ENCODE data around the gene DAP. TPM values are rescaled to one million over a fixed set of nuclear protein-coding genes. Genes with fewer than 3 reads are reported as not detected.
"Not testable (repeated sequence)": the region's sequence is repeated elsewhere in the genome, so short reads cannot be mapped to it uniquely, and the experiment has no call there.

DAP gene
- total RNA-seq, 2 experiments from 2014 or later = 47.8 to 50.2 TPM

DNA sequence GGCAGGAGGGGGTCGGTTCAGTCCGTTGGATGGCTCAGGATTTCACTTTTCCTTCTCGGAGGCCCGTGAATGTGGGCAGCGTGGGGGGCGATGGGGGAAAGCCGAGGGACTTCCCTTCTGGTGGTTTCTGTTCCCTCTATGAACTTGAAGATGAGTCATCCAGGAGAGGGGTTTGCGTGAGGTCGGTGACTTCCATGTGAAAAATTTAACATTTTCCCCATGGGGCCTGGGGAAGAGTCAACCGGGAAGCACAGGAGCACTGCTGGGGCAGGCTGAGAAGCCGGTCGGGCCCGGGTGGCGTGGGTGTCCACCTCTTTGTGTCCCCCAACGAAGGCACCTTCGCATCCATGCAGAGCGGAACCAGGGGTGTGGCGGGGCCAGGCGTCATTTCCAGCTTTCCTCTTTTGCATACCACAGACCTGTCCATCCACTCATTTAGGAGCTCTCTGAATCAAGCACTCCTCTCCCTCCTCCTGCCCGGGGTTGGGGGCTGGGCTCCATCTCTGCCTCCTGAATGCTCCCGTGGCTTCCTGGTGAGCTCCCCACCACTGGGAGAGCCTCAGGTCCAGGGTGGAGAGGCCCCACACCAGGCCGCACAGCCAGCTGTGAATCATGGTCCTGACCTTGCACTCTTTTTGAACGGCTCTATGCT is 128.8 kb downstream of the DAP start:
- POLR2A ChIA-PET = interaction anchor here (0.5 kb wide), 1 partner anchor 279 kb away, joined by 3 read pairs; the partner anchor contains the start of gene MARCHF6
- H3K4me3 Mint-ChIP-seq = peak overlapping the region; percentile 51
- no peak for ATAC-seq (ENCODE audit: low read depth)

DNA sequence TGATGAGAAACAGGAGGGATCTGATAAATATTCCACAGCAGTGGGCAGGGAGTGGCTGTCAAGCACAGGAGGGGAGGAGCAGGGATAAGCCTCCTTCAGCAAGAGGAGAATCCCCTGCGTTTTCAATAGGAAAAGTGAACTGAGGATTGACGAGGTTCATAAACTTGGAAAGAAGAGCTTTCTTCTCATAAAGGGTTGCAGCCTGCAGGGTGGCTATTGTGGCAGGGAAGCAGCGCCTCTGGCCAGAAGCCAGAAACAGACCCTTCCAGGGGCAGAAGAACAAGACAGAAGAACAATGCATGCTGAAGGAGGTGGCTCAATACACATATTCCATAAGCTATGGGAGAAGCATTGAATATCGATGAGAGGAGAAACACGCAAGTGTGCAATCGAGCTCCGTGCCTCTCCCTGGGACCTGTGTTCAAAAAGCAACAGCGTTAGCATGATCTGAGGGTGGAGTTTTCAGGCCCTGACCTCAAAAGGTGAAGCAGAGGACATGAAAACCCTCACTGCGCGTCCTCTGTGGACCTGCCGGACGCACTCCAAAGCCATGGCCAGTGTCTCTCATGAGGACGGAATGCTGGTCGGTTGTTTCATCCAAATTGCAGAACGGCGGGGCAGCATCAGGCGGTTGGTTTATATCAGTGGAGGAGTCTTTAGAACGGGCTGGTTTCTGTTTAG is 129.6 kb downstream of the DAP start:
- peak overlapping the region; percentile 51 for H3K4me3 Mint-ChIP-seq
- no peak for DNase-seq
- peaks cover 9% of the 10 kb centered on the region for H3K36me3 Mint-ChIP-seq
- peaks cover 71% of the 10 kb centered on the region for H3K4me1 Mint-ChIP-seq
- peak overlapping the region; percentile 14 for H3K27ac Mint-ChIP-seq
- no peaks in the 10 kb centered on the region for H3K27me3 Mint-ChIP-seq
- no peaks in the 10 kb centered on the region for H3K9me3 Mint-ChIP-seq
- no peak for ATAC-seq (ENCODE audit: low read depth)
- POLR2A ChIA-PET = no interaction called here

More for the DNA sequence above, 128.8 kb downstream of the DAP start:
- Mint-ChIP-seq H3K4me1 (peaks cover 68% of the 10 kb centered on the region), H3K27ac (peak overlapping the region; percentile 62), H3K27me3 (no peaks in the 10 kb centered on the region), H3K36me3 (peaks cover 9% of the 10 kb centered on the region), H3K9me3 (no peaks in the 10 kb centered on the region)
- no peak for DNase-seq

DNA sequence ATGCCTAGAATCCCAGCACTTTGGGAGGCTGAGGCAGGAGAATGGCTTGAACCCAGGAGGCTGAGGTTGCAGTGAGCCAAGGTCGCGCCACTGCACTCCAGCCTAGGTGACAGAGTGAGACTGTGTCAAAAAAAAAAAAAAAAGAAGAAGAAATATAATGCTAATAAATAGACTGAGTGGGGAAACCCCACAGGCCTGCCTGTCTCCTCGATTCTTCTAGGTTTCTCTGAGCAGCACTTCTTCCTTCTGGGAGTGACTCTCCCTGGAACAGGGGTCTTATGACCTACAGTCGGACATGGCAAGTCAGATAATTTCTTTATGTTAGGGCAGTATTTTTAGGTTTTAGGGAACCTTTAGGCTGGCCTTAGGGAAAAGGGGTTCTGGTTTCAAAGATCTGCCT is 130.3 kb downstream of the DAP start:
- H3K9me3 Mint-ChIP-seq; H3K27me3 Mint-ChIP-seq; DNase-seq; H3K36me3 Mint-ChIP-seq; H3K4me3 Mint-ChIP-seq; H3K27ac Mint-ChIP-seq; POLR2A ChIA-PET; ATAC-seq (ENCODE audit: low read depth): not testable (repeated sequence)
- H3K4me1 Mint-ChIP-seq = peaks cover 67% of the 10 kb centered on the region

- no peak overlapping the region for H3K27ac Mint-ChIP-seq
- no peaks in the 10 kb centered on the region for H3K9me3 Mint-ChIP-seq
- H3K4me1 Mint-ChIP-seq = peaks cover 61% of the 10 kb centered on the region
- ATAC-seq (ENCODE audit: low read depth) = no peak
- no peak for DNase-seq
- no peak overlapping the region for H3K4me3 Mint-ChIP-seq
- peaks cover 9% of the 10 kb centered on the region for H3K36me3 Mint-ChIP-seq
- POLR2A ChIA-PET = no interaction called here
- no peaks in the 10 kb centered on the region for H3K27me3 Mint-ChIP-seq
Observed at GRCh38 chr5:10630126-10630525, 130.9 kb downstream of the DAP start.

GRCh38 chr5:10629682-10630081 is 131.4 kb downstream of the DAP start:
- ATAC-seq (ENCODE audit: low read depth) (no peak), DNase-seq (no peak)
- H3K27ac Mint-ChIP-seq = peak overlapping the region; percentile 19
- H3K9me3 Mint-ChIP-seq = no peaks in the 10 kb centered on the region
- H3K4me3 Mint-ChIP-seq = no peak overlapping the region
- H3K4me1 Mint-ChIP-seq = peaks cover 56% of the 10 kb centered on the region
- H3K27me3 Mint-ChIP-seq = no peaks in the 10 kb centered on the region
- peaks cover 9% of the 10 kb centered on the region for H3K36me3 Mint-ChIP-seq
- POLR2A ChIA-PET = no interaction called here

Other genes starting within 250 kb of the DAP start
- 1 to 10 TPM; 4.4 to 4.8 TPM for gene ANKRD33B, start 197.2 kb downstream of the DAP start, total RNA-seq

Data from activated naive CD8-positive, alpha-beta T cell treated with anti-CD3 and anti-CD28 coated beads, Interleukin-2, amount 10 ng/mL, durations not matched to agents 7 days and 5 days (primary cell).